HepG2 (cell line): ENCODE results near the gene KAZALD1. TPM values are rescaled to one million over a fixed set of nuclear protein-coding genes. Genes with fewer than 3 reads are reported as not detected.

Experiments
- ATAC-seq: fragments of 200-7000 bp; cut with Tn5 transposase; 3 replicates; pipeline ENCODE4 v1.9.1; 2020; ENCODE audit warnings: mild to moderate bottlenecking, moderate library complexity
- BruUV-seq: library from RNA; stranded (reverse); fragments of 400-500 nt; replicated peaks from 2 replicates; lab custom pipeline; 2021; lab: Mats Ljungman, UMichigan
- CTCF ChIA-PET: fragments of 300-600 bp; formaldehyde crosslinking; extraction: SDS; loops from one replicate; lab custom pipeline; 2021; ENCODE audit warnings: low total read pairs, inconsistent platforms, low intra/inter-chr PET ratio; lab: Yijun Ruan, JAX
- POLR2A ChIA-PET: fragments of 350-600 bp; sonication (Branson Sonifier 250); formaldehyde crosslinking; loops from one replicate; lab custom pipeline; 2020; ENCODE audit warnings: antibody characterized with exemption, inconsistent platforms; lab: Yijun Ruan, JAX
- DNase-seq: peaks from one replicate; pipeline ENCODE4 v3.0.0-alpha.2; 2015; ENCODE audit warnings: low spot score
- FAIRE-seq: peaks from 3 replicates; lab custom pipeline; 2011; peaks lifted over from hg19 to GRCh38; lab: Jason Lieb, UNC
- H2AFZ ChIP-seq: one replicate; pipeline ENCODE4 v1.6.1; 2011; ENCODE audit warnings: low read length, inconsistent platforms
- H3K27ac ChIP-seq: fragments of 300-600 bp; 3 replicates; pipeline ENCODE4 v1.8.0; 2011; ENCODE audit warnings: mixed run types, mild to moderate bottlenecking, mixed read lengths, low read length, inconsistent platforms; ENCODE audit not compliant: insufficient read depth; ENCODE audit errors: extremely low read length
- H3K27me3 ChIP-seq, 2 experiments: fragments of 200-600 bp in 1 of 2; 2 replicates in 1 of 2; 3 replicates in 1 of 2; pipeline versions ENCODE4 v1.6.0 to v1.8.0; 2011; ENCODE audit warnings: low read length in 2 of 2, mild to moderate bottlenecking in 2 of 2, moderate library complexity in 2 of 2, inconsistent platforms in 1 of 2; ENCODE audit not compliant: insufficient read depth in 2 of 2, control insufficient read depth in 1 of 2
- H3K36me3 ChIP-seq, 2 experiments: fragments of 200-600 bp in 1 of 2; replicated peaks in 1 of 2; 2 replicates in 1 of 2; 3 replicates in 1 of 2; pipeline versions ENCODE4 v1.5.1 to v1.8.0; 2011; ENCODE audit warnings: low read length in 2 of 2, inconsistent platforms in 1 of 2; ENCODE audit not compliant: insufficient read depth in 2 of 2, control insufficient read depth in 1 of 2
- H3K4me1 ChIP-seq: 2 replicates; pipeline ENCODE4 v1.5.1; 2012; ENCODE audit warnings: low read length, inconsistent platforms; ENCODE audit not compliant: insufficient read depth
- H3K4me2 ChIP-seq: 2 replicates; pipeline ENCODE4 v1.6.0; 2011; ENCODE audit warnings: low read depth, low read length, inconsistent platforms
- H3K4me3 ChIP-seq, 3 experiments: fragments of 200-600 bp in 1 of 3; sonication (generic), shearing (Covaris generic) in 1 of 3; replicated peaks in 1 of 3; 2 replicates each; pipeline ENCODE4 v1.5.1; 2011 to 2016; ENCODE audit warnings: low read length in 3 of 3, inconsistent platforms in 2 of 3, low read depth in 2 of 3, mild to moderate bottlenecking in 2 of 3, control low read depth in 1 of 3, mixed read lengths in 1 of 3; ENCODE audit not compliant: insufficient read depth in 1 of 3
- H3K79me2 ChIP-seq: one replicate; pipeline ENCODE4 v1.6.1; 2011; ENCODE audit warnings: low read length, inconsistent platforms; ENCODE audit not compliant: insufficient read depth
- H3K9ac ChIP-seq: 2 replicates; pipeline ENCODE4 v1.6.0; 2011; ENCODE audit warnings: mild to moderate bottlenecking, low read depth, low read length, inconsistent platforms; ENCODE audit not compliant: insufficient read depth
- H3K9me3 ChIP-seq: 2 replicates; pipeline ENCODE4 v1.5.1; 2012; ENCODE audit warnings: mild to moderate bottlenecking, low read length
- H4K20me1 ChIP-seq: 2 replicates; pipeline ENCODE4 v1.6.0; 2011; ENCODE audit warnings: inconsistent platforms, mild to moderate bottlenecking, low read length, moderate library complexity; ENCODE audit not compliant: insufficient read depth
- CERS6 ChIP-seq: sonication (generic); formaldehyde crosslinking; IDR thresholded peaks from 2 replicates; pipeline ENCODE4 v1.5.0; 2020; ENCODE audit warnings: missing genetic modification reagents
- FOSL2 ChIP-seq: sonication (generic); formaldehyde crosslinking; IDR thresholded peaks from 2 replicates; pipeline ENCODE4 v1.4.0; 2020; ENCODE audit warnings: missing genetic modification reagents
- ISX ChIP-seq: sonication (generic); formaldehyde crosslinking; conservative IDR thresholded peaks from 2 replicates; pipeline ENCODE4 v1.5.0; 2020; ENCODE audit warnings: missing genetic modification reagents
- PATZ1 ChIP-seq: sonication (generic); formaldehyde crosslinking; IDR thresholded peaks from 2 replicates; pipeline ENCODE4 v1.4.0; 2020; ENCODE audit warnings: missing genetic modification reagents
- RARG ChIP-seq: sonication (generic); formaldehyde crosslinking; IDR thresholded peaks from 2 replicates; pipeline ENCODE4 v1.4.0; 2020; ENCODE audit warnings: low read depth, mild to moderate bottlenecking, missing genetic modification reagents
- TEAD2 ChIP-seq: sonication (generic); formaldehyde crosslinking; IDR thresholded peaks from 2 replicates; pipeline ENCODE4 v1.9.0; 2021; ENCODE audit warnings: missing genetic modification reagents
- XRCC5 ChIP-seq: fragments of 200-400 bp; formaldehyde crosslinking; optimal IDR thresholded peaks from 2 replicates; pipeline ENCODE3; 2017; ENCODE audit warnings: mild to moderate bottlenecking, low read length
- ZNF296 ChIP-seq: sonication (generic); formaldehyde crosslinking; conservative IDR thresholded peaks from 2 replicates; pipeline ENCODE4 v1.5.0; 2020; ENCODE audit warnings: mild to moderate bottlenecking, missing genetic modification reagents
- ZSCAN12 ChIP-seq: sonication (generic); formaldehyde crosslinking; IDR thresholded peaks from 2 replicates; pipeline ENCODE4 v1.9.0; 2021; ENCODE audit warnings: mild to moderate bottlenecking, missing genetic modification reagents
- ZSCAN21 ChIP-seq: sonication (generic); formaldehyde crosslinking; IDR thresholded peaks from 2 replicates; pipeline ENCODE4 v1.8.0; 2022; ENCODE audit warnings: mild to moderate bottlenecking, missing genetic modification reagents, moderate library complexity, borderline replicate concordance
- ZSCAN22 ChIP-seq: sonication (generic); formaldehyde crosslinking; IDR thresholded peaks from 2 replicates; pipeline ENCODE4 v1.4.0; 2020; ENCODE audit warnings: mild to moderate bottlenecking, missing genetic modification reagents
- WGBS: methylation state at CpG from one replicate; pipeline ENCODE4 v1.1.6; 2017; ENCODE audit warnings: low lambda C conversion rate; 5-methylcytosine and 5-hydroxymethylcytosine counted together
- in situ Hi-C: cut with HindIII; loops from 2 replicates; pipeline ENCODE4 v1.10.0; 2017; ENCODE audit warnings: low pct_unique_long_range_greater_than_20kb; ENCODE audit not compliant: extremely low pct_ligation_motif_present
- intact Hi-C: fragments of 100-400 bp; cut with micrococcal nuclease; formaldehyde crosslinking; loops from one replicate; pipeline ENCODE4 v1.10.0; 2022; ENCODE audit not compliant: unreplicated experiment
- polyA plus RNA-seq, 8 experiments: library from polyadenylated mRNA; depleted of rRNA in 3 of 8; stranded (reverse) in 7 of 8; unstranded in 1 of 8; fragments of >200 nt; fragmentation: Illumina TruSeq in 4 of 8; extraction: Trizol in 4 of 8; gene quantifications; 2 replicates each; pipeline versions ENCODE4 v1.2.1 to v1.2.3, GENCODE V29; 2011 to 2016; ENCODE audit warnings: low read depth in 4 of 8, missing spikeins in 1 of 8, mixed read lengths in 1 of 8; ENCODE audit not compliant: insufficient read depth in 1 of 8
- total RNA-seq, 5 experiments: library from RNA; depleted of rRNA; stranded (reverse); fragments of >200 nt; fragmentation: Illumina TruSeq; extraction: Trizol; gene quantifications; 2 replicates each; pipeline ENCODE4 v1.2.3, GENCODE V29; 2016; ENCODE audit warnings: low read depth in 1 of 5
- TF ChIP-seq, protein P1 (sequence below): sonication (generic); formaldehyde crosslinking; IDR thresholded peaks from 2 replicates; pipeline ENCODE4 v1.5.1; 2020; ENCODE audit warnings: mild to moderate bottlenecking, missing genetic modification reagents, moderate library complexity
- TF ChIP-seq, protein P2 (sequence below): IDR thresholded peaks from 2 replicates; pipeline ENCODE4 v1.6.1; 2016; ENCODE audit warnings: mild to moderate bottlenecking

The KAZALD1 gene
- total and polyA plus RNA-seq, 2 of the 13 experiments (the other 11 are each of a cell fraction or from before 2014, with no cell fraction given), result 16.7 to 27.7 TPM

GRCh38 chr10:101032637-101033224 is 29.1 kb upstream of the KAZALD1 start:
- peak overlapping the region; percentile 73 to 80 (median 74) for H3K4me3 ChIP-seq
- ChIA-PET POLR2A (interaction anchor here (0.6 to 4.6 kb wide), 9 partner anchors 8 to 40 kb away, joined by 3 to 51 read pairs (median 13); partner anchors contain the start of genes KAZALD1 and LZTS2), CTCF (no interaction called here)
- peaks cover 66% of the 10 kb centered on the region for H3K4me1 ChIP-seq
- no peaks in the 10 kb centered on the region for H3K79me2 ChIP-seq
- no peaks in the 10 kb centered on the region for H3K9me3 ChIP-seq
- no peak overlapping the region for H2AFZ ChIP-seq
- peak overlapping the region; percentile 96 for H3K4me2 ChIP-seq
- no TSS peak for BruUV-seq
- ATAC-seq (peak; percentile 16), FAIRE-seq (no peak), DNase-seq (peak; percentile 44)
- in situ Hi-C loops (loop anchor here (5.0 kb wide), 1 partner anchor 35 kb away; no protein-coding TSS in a partner anchor), intact Hi-C loops (loop anchor here (5.0 kb wide), 1 partner anchor 35 kb away; no protein-coding TSS in a partner anchor)
- no peaks in the 10 kb centered on the region; a peak in 1 of 5 replicates for H3K27me3 ChIP-seq
- H3K36me3 ChIP-seq, result peaks cover 8 to 24% of the 10 kb centered on the region in 2 experiments; a peak in 3 of 5 replicates
- peak overlapping the region; percentile 77 for H3K9ac ChIP-seq
- H4K20me1 ChIP-seq, result no peaks in the 10 kb centered on the region
- WGBS, result 6% methylated on average over 3 of the region's 6 CpGs
- H3K27ac ChIP-seq, result peak overlapping the region; percentile 65
- TF ChIP-seq FOSL2 (CRISPR knock-in tag) (peak; percentile 83), ZSCAN22 (CRISPR knock-in tag) (no peak), CERS6 (CRISPR knock-in tag) (no peak), XRCC5 (no peak), ISX (CRISPR knock-in tag) (no peak), ZSCAN21 (CRISPR knock-in tag) (no peak), ZSCAN12 (CRISPR knock-in tag) (no peak), PATZ1 (CRISPR knock-in tag) (peak; percentile 59; the same call in 1 of the 2 replicates), TEAD2 (CRISPR knock-in tag) (no peak), ZNF296 (CRISPR knock-in tag) (no peak), RARG (CRISPR knock-in tag) (no peak)
- TF ChIP-seq, protein P1, sequence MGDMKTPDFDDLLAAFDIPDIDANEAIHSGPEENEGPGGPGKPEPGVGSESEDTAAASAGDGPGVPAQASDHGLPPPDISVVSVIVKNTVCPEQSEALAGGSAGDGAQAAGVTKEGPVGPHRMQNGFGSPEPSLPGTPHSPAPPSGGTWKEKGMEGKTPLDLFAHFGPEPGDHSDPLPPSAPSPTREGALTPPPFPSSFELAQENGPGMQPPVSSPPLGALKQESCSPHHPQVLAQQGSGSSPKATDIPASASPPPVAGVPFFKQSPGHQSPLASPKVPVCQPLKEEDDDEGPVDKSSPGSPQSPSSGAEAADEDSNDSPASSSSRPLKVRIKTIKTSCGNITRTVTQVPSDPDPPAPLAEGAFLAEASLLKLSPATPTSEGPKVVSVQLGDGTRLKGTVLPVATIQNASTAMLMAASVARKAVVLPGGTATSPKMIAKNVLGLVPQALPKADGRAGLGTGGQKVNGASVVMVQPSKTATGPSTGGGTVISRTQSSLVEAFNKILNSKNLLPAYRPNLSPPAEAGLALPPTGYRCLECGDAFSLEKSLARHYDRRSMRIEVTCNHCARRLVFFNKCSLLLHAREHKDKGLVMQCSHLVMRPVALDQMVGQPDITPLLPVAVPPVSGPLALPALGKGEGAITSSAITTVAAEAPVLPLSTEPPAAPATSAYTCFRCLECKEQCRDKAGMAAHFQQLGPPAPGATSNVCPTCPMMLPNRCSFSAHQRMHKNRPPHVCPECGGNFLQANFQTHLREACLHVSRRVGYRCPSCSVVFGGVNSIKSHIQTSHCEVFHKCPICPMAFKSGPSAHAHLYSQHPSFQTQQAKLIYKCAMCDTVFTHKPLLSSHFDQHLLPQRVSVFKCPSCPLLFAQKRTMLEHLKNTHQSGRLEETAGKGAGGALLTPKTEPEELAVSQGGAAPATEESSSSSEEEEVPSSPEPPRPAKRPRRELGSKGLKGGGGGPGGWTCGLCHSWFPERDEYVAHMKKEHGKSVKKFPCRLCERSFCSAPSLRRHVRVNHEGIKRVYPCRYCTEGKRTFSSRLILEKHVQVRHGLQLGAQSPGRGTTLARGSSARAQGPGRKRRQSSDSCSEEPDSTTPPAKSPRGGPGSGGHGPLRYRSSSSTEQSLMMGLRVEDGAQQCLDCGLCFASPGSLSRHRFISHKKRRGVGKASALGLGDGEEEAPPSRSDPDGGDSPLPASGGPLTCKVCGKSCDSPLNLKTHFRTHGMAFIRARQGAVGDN (CRISPR knock-in tag), result peak; percentile 3; the same call in 1 of the 2 replicates
- TF ChIP-seq, protein P2, sequence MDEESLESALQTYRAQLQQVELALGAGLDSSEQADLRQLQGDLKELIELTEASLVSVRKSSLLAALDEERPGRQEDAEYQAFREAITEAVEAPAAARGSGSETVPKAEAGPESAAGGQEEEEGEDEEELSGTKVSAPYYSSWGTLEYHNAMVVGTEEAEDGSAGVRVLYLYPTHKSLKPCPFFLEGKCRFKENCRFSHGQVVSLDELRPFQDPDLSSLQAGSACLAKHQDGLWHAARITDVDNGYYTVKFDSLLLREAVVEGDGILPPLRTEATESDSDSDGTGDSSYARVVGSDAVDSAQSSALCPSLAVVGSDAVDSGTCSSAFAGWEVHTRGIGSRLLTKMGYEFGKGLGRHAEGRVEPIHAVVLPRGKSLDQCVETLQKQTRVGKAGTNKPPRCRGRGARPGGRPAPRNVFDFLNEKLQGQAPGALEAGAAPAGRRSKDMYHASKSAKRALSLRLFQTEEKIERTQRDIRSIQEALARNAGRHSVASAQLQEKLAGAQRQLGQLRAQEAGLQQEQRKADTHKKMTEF (CRISPR knock-in tag), result no peak
